Measurements from ENCODE around the gene ABCA13. TPM values are rescaled to one million over a fixed set of nuclear protein-coding genes. Genes with fewer than 3 reads are reported as not detected.

The ABCA13 gene
- total RNA-seq, 6 experiments from 2014 or later, result 0.02 to 0.08 (median 0.05) TPM; not detected in 1

GRCh38 chr7:48466713-48467112 is 295.5 kb downstream of the ABCA13 start:
- H3K36me3 Mint-ChIP-seq (ENCODE audit: low read depth), result no peaks in the 10 kb centered on the region
- H3K9me3 Mint-ChIP-seq, result peaks cover 4% of the 10 kb centered on the region; the same call in 1 of the 2 replicates
- no peak overlapping the region for H3K4me3 Mint-ChIP-seq
- no peaks in the 10 kb centered on the region for H3K4me1 Mint-ChIP-seq (ENCODE audit: low read depth)
- DNase-seq, result no peak
- peaks cover 3% of the 10 kb centered on the region; the same call in 1 of the 2 replicates for H3K27me3 Mint-ChIP-seq (ENCODE audit: insufficient read depth)
- H3K27ac Mint-ChIP-seq, result no peak overlapping the region
- TF ChIP-seq CTCF (IDR thresholded peaks at IDR 0.05), result no peak

- Mint-ChIP-seq H3K27me3 (ENCODE audit: insufficient read depth) (peaks cover 2% of the 10 kb centered on the region), H3K36me3 (ENCODE audit: low read depth) (no peaks in the 10 kb centered on the region), H3K9me3 (no peaks in the 10 kb centered on the region; the same call in 1 of the 2 replicates), H3K4me1 (ENCODE audit: low read depth) (no peaks in the 10 kb centered on the region), H3K4me3 (no peak overlapping the region), H3K27ac (no peak overlapping the region)
- no peak for DNase-seq
- no peak for TF ChIP-seq CTCF (IDR thresholded peaks at IDR 0.05)
Observed at GRCh38 chr7:48471196-48471595, 299.9 kb downstream of the ABCA13 start.

GRCh38 chr7:48472640-48473039 is 301.4 kb downstream of the ABCA13 start:
- H3K4me3 Mint-ChIP-seq, result no peak overlapping the region
- no peak for TF ChIP-seq CTCF (IDR thresholded peaks at IDR 0.05)
- H3K27me3 Mint-ChIP-seq (ENCODE audit: insufficient read depth), result peaks cover 2% of the 10 kb centered on the region
- no peak overlapping the region for H3K27ac Mint-ChIP-seq
- no peaks in the 10 kb centered on the region for H3K4me1 Mint-ChIP-seq (ENCODE audit: low read depth)
- no peaks in the 10 kb centered on the region; the same call in 1 of the 2 replicates for H3K9me3 Mint-ChIP-seq
- no peak for DNase-seq
- H3K36me3 Mint-ChIP-seq (ENCODE audit: low read depth), result no peaks in the 10 kb centered on the region

GRCh38 chr7:48473205-48473865 is 302.1 kb downstream of the ABCA13 start:
- H3K36me3 Mint-ChIP-seq (ENCODE audit: low read depth), result no peaks in the 10 kb centered on the region
- TF ChIP-seq CTCF (IDR thresholded peaks at IDR 0.05), result no peak

GRCh38 chr7:48481235-48481634 is 310.0 kb downstream of the ABCA13 start:
- DNase-seq, result peak; percentile 5
- H3K36me3 Mint-ChIP-seq (ENCODE audit: low read depth), result no peaks in the 10 kb centered on the region
- peaks cover 5% of the 10 kb centered on the region; the same call in 1 of the 2 replicates for H3K9me3 Mint-ChIP-seq
- H3K27me3 Mint-ChIP-seq (ENCODE audit: insufficient read depth), result peaks cover 5% of the 10 kb centered on the region
- no peak for TF ChIP-seq CTCF (IDR thresholded peaks at IDR 0.05)
- no peak overlapping the region for H3K4me3 Mint-ChIP-seq
- no peaks in the 10 kb centered on the region for H3K4me1 Mint-ChIP-seq (ENCODE audit: low read depth)
- no peak overlapping the region for H3K27ac Mint-ChIP-seq

More at GRCh38 chr7:48473205-48473865, 302.1 kb downstream of the ABCA13 start:
- DNase-seq, result no peak
- Mint-ChIP-seq H3K27me3 (ENCODE audit: insufficient read depth) (peaks cover 2% of the 10 kb centered on the region), H3K27ac (no peak overlapping the region), H3K4me1 (ENCODE audit: low read depth) (no peaks in the 10 kb centered on the region), H3K4me3 (no peak overlapping the region), H3K9me3 (no peaks in the 10 kb centered on the region; the same call in 1 of the 2 replicates)
